RWPE2 (cell line): Measurements from ENCODE around the gene NEDD8.

Experiments used
- ATAC-seq: fragments of 200-7000 bp; cut with Tn5 transposase; 3 replicates; pipeline ENCODE4 v1.9.1; 2021; ENCODE audit warnings: low read depth
- DNase-seq: peaks from one replicate; pipeline ENCODE4 v3.0.0-alpha.2; 2020; ENCODE audit warnings: low spot score
- H3K27ac ChIP-seq: fragments of 450-650 bp; 2 replicates; pipeline ENCODE4 v1.5.1; 2017; ENCODE audit warnings: mild to moderate bottlenecking; ENCODE audit not compliant: poor library complexity, severe bottlenecking
- H3K27me3 ChIP-seq: fragments of 250-450 bp; sonication (Bioruptor Pico); 2 replicates; pipeline ENCODE4 v1.5.1; 2021; ENCODE audit warnings: mild to moderate bottlenecking, moderate library complexity; ENCODE audit not compliant: insufficient read depth, poor library complexity, severe bottlenecking
- H3K36me3 ChIP-seq: fragments of 250-450 bp; sonication (Bioruptor Pico); 2 replicates; pipeline ENCODE4 v1.5.1; 2020; ENCODE audit warnings: low read depth, mild to moderate bottlenecking, moderate library complexity
- H3K4me1 ChIP-seq: fragments of 250-450 bp; sonication (Bioruptor Pico); 2 replicates; pipeline ENCODE4 v1.5.1; 2021; ENCODE audit warnings: mild to moderate bottlenecking, moderate library complexity; ENCODE audit not compliant: insufficient read depth, poor library complexity, severe bottlenecking
- H3K4me3 ChIP-seq: fragments of 250-450 bp; sonication (Bioruptor Pico); 2 replicates; pipeline ENCODE4 v1.5.1; 2021; ENCODE audit warnings: mild to moderate bottlenecking, moderate library complexity; ENCODE audit not compliant: severe bottlenecking
- H3K9me3 ChIP-seq: fragments of 250-450 bp; sonication (Bioruptor Pico); 2 replicates; pipeline ENCODE4 v1.5.1; 2021; ENCODE audit warnings: mild to moderate bottlenecking, moderate library complexity; ENCODE audit not compliant: severe bottlenecking
- TF ChIP-seq, protein P1 (sequence below): fragments of 450-650 bp; IDR thresholded peaks from one replicate; pipeline ENCODE4 v1.5.1; 2017; ENCODE audit warnings: mild to moderate bottlenecking, moderate library complexity; ENCODE audit not compliant: poor library complexity, severe bottlenecking

The NEDD8 gene

DNA sequence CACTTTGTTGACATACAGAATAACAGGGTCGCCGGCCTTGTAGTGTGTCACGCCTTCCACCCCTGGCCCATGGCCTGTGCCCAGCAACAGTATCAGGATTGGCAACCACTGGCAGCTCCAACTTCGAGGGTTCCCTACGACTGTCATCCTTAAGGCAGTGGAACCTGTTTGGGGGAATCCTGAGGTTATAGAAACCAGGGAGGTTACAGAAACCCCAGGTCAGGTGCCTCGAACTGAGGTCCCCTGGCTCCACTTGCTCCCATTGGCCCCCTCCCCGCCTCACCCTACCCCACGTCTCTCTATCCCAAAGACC lies 37.3 kb downstream of the NEDD8 start:
- H3K27ac ChIP-seq = peak overlapping the region; percentile 76
- TF ChIP-seq, protein P1, sequence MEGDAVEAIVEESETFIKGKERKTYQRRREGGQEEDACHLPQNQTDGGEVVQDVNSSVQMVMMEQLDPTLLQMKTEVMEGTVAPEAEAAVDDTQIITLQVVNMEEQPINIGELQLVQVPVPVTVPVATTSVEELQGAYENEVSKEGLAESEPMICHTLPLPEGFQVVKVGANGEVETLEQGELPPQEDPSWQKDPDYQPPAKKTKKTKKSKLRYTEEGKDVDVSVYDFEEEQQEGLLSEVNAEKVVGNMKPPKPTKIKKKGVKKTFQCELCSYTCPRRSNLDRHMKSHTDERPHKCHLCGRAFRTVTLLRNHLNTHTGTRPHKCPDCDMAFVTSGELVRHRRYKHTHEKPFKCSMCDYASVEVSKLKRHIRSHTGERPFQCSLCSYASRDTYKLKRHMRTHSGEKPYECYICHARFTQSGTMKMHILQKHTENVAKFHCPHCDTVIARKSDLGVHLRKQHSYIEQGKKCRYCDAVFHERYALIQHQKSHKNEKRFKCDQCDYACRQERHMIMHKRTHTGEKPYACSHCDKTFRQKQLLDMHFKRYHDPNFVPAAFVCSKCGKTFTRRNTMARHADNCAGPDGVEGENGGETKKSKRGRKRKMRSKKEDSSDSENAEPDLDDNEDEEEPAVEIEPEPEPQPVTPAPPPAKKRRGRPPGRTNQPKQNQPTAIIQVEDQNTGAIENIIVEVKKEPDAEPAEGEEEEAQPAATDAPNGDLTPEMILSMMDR = no peak
- ATAC-seq (no peak; the same call in 2 of the 3 replicates), DNase-seq (no peak)
- H3K36me3 ChIP-seq = peaks cover 33% of the 10 kb centered on the region
- H3K9me3 ChIP-seq = no peaks in the 10 kb centered on the region
- H3K27me3 ChIP-seq = no peaks in the 10 kb centered on the region
- H3K4me1 ChIP-seq = peaks cover 9% of the 10 kb centered on the region
- peak overlapping the region; percentile 92 for H3K4me3 ChIP-seq

DNA sequence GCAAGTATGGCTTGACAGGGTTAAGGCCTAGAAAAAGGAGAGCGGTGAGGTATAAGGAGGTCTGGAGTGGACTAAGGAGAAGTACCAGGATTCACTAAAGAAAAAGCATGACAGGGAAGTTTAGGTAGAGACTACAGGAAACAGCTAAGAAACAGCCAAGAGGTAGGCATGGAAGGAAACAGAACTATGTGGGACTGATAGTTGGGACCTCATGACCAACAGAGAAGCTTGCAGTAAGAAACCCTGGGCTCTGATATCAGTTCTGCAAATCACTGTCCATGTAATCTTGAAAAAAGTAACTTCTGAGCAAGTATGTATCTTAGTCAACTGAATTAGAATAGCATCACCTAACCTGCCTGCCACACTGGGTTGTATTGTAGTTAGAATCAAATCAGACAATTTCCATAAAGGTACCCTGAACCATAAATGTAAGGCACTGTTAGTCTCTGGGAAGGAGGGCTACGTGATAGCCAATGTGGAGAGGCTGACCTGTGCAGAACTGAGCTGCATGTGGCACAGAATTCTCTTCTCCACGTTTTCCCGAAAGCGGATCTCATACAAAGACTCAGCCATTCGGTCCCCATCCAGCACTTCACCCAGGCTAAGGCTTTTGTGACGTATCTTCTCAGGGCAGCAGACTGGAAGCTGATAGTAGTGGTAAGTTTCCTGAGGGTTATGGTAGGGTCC lies 37.8 kb downstream of the NEDD8 start:
- Histone ChIP-seq H3K27me3 (no peaks in the 10 kb centered on the region), H3K4me1 (peaks cover 9% of the 10 kb centered on the region), H3K27ac (peak overlapping the region; percentile 76), H3K36me3 (peaks cover 32% of the 10 kb centered on the region), H3K9me3 (no peaks in the 10 kb centered on the region), H3K4me3 (peak overlapping the region; percentile 92)
- no peak for ATAC-seq
- TF ChIP-seq, protein P1 = no peak
- DNase-seq = no peak

DNA sequence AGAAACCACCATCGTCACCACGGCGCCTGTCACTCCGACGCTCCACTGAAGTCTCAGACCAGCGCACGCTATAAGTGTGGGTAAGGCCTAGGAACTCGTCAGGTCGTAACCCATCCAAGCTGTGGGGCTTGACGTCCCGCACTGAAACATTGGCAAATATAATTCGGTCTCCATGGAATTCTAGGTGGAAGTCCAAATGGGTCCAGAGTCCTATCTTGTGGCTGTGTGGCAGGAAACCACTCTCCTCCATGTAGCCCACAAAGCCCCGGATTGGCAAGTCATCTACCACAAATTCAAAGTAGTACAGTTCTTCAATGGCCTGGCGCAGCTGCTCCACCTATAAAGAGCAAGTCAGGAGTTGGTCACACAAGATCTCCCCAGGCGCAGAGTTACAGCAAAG lies 39.2 kb downstream of the NEDD8 start:
- no peak for DNase-seq
- H3K27ac ChIP-seq = no peak overlapping the region
- H3K4me1 ChIP-seq = peaks cover 13% of the 10 kb centered on the region
- no peak for ATAC-seq
- no peak overlapping the region for H3K4me3 ChIP-seq
- H3K27me3 ChIP-seq = no peaks in the 10 kb centered on the region
- TF ChIP-seq, protein P1 = no peak
- H3K9me3 ChIP-seq = no peaks in the 10 kb centered on the region
- H3K36me3 ChIP-seq = peaks cover 36% of the 10 kb centered on the region

GRCh38 chr14:24190416-24190815 lies 41.8 kb downstream of the NEDD8 start:
- Histone ChIP-seq H3K27ac (no peak overlapping the region), H3K4me3 (no peak overlapping the region), H3K4me1 (peaks cover 9% of the 10 kb centered on the region), H3K27me3 (no peaks in the 10 kb centered on the region), H3K36me3 (peaks cover 61% of the 10 kb centered on the region), H3K9me3 (no peaks in the 10 kb centered on the region)
- TF ChIP-seq, protein P1 = no peak
- ATAC-seq = no peak
- peak; percentile 45 for DNase-seq

DNA sequence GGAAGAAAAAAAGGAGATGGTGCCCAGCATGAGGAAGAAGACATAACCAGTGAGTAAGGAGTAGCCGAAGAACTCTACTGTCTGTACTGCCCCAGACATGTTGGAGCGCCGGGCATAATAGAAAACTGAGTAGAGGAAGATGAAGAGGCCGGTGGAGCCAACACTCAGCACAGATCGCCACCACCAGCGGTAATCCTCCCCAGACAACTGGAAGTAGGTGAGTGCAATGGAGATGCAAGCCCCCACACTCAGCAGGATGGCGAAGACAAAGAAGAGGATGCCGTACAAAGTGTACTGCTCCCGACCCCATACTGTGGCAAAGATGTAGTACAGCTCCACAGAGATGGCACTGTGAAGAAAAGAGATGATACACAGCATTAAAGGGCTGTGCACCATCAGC lies 42.7 kb downstream of the NEDD8 start:
- TF ChIP-seq, protein P1 = no peak
- no peaks in the 10 kb centered on the region for H3K9me3 ChIP-seq
- DNase-seq = no peak
- H3K36me3 ChIP-seq = peaks cover 69% of the 10 kb centered on the region
- no peak overlapping the region for H3K4me3 ChIP-seq
- H3K27ac ChIP-seq = peak overlapping the region; percentile 62
- ATAC-seq = no peak
- peaks cover 7% of the 10 kb centered on the region for H3K4me1 ChIP-seq
- H3K27me3 ChIP-seq = no peaks in the 10 kb centered on the region
